Fibroblast of peridontal ligament (primary cell): ENCODE measurements around the gene KCNK16.

ENCODE experiments used
- DNase-seq: peaks from one replicate; pipeline ENCODE4 v3.0.0-alpha.2; 2010; ENCODE audit errors: extremely low read depth

The KCNK16 gene

DNA sequence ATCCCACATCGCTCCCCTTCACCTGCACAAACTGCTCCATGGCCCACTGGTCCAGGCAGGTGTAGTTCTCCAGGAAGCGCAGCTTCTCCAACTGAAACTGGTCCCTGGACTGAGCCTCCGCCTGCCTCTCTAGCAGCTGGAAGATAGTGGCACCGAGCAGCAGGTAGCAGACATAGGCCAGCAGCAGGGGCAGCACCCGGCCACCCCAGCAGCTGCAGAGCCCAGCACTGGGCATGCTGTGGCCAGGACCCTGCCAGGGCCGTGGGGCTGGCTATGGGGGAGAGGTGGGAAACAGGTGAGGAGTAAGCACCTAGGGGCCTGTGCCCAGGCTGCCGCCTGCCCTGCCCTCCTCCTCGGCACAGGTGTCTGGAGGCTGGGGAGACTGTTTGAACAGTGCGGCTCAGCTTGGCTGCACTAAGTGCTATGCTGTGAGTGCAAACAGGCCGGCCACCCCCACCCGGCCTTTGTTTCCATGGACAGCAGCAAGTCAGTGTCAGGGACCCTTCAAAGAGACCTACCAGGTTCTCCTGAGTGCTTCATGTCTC lies at the start of gene KCNK16:
TSS of gene KCNK16 (minus strand) at position 397 of the 545 bp plus-strand sequence. CDS start at position 235, 162 bp downstream.
- no peak for DNase-seq

DNA sequence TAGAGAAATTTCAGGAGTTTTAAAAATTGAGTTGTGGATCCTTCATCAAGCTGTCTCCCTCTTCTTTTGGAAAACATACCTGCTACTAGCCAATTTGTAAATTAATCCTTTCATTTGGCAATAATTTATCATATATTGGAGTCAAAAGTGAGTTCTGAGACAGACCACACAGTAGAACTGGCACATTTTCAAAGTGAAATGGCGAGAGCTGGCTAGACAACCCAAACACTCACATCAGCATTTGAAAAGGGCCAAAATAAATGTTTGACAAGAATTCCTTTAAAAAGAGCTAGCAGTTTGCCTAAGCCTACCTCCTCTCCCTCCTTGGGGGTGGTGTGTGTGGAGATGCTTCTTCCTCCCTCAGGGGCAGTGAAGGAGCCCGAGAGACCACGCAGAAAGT lies 47.9 kb upstream of the KCNK16 start:
- DNase-seq: no peak

DNA sequence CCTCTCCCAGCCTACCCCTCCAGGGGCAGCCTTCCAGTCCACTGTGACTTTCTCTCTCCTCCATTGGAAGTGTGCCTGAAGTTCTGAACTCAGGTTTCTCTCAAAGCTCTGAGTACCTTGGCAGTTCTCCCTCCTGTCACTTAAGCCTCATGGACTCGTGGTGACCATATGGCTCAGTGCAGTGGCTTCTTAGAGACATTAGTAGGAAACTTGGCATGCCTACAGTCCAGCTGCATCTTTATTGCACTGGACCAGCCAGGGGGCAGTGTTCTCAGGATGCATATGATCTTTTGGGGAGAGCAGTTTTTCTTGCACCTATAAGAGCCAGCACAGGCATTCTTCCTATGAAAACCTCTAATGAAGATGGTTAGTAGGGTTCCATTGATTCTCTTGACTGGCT lies 47.5 kb upstream of the KCNK16 start:
- DNase-seq: no peak

DNA sequence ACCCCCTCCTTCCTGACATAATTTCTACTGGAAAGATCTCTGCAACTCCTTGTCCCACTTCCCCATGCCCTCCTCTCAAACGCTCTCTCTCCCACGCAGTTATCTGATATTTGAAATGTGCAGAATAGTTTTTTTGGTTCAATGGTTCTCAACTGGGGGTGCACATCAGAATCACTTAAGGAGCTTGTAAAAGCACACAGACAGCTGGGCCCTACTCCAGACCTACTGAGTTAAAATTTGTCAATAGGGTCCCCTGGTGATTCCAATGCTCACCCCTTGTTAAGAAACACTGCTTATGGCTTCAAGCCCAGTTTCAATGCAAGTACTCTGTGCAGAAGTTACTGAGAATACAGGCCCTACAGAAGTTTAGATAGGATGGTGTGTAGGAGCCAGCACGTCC lies 45.2 kb upstream of the KCNK16 start:
- no peak for DNase-seq

DNA sequence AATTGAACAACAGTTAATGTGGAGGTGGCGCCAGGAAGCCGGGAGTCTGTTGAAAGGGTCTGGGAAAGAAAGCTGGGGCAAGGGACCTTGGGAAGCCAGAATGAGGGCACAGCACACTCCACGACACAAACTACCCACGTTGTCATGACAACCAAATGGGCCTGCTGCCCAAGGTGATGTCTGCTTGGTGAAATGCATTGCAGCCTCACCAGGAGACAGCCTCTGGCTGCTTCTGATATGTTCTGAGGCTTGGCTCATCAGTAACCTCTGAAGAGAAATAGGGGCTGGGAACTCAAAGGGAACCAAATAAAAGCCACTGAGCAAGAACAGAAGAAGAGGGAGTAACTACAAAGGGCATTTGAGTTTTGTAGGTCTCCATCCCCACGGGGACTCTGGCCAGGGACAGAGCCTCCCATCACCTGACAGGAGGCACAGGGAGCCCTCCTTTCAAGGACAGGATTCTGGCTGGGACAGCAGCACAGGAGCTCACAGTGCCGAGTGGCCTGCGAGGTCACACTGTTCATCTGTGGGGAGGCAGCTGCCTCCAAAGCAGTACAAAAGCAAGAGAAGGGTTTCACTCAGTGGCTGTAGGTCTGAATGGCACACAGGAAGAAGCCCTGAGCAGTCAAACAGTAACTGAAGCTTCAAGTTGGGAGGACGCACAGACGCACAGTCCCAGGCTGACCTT lies 44.6 kb upstream of the KCNK16 start:
- DNase-seq: no peak

DNA sequence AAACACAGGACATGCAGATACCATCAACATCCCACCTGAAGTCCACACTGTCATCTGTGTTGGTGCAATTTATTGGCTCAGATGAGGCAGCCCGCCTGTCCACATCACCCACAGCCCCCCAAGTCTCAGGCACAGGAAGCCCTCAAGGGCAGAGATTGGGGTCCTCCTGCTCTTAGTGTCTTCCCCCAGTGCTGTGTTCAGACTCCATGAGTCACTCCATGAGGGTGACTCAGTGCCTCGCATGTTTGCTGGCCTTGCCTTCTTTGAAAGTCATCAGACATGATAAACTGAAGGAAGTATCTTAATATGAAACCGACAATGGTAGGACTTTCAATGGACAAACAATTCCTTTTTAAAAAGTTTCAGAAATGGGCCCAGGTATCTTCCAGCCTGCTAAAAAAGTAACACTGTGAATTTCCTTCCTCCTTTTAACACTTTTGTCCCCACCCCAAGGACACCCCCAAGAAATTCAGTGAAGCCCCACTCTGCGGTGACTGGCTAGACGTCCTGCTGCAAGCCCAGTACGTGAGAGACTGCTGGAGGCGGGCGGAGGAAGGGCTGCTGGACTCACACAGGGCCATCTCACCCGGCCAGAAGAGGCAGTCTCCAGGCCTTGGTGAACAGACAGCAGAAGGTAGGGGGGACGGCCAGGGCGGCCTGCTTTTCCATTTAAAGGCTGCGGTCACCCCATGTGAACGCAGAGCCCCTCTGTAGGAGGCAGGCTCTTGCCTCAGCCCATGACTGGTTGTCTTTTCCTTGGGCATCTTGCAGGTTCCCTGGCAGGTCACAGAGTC lies 43.0 kb upstream of the KCNK16 start:
- DNase-seq: peak; percentile 53

DNA sequence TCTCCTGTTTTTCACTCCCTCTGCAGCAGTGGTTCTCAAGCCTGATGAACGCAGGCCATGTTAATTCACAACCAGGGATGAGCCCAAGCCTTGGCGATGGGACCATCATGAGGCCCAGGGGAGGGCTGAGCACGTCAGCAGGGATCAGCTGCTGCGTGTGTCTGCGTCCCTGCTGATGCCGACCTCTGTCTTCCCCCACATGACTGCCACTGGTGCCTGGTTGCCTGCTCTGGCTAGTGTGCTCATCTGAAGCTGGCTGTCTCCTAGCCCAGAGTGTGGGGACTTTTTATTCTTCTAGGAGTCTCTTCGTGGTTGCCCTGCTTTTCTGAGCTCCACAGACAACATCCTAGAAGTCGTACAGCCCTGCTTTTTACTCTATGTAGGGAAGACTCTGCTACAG lies 40.8 kb upstream of the KCNK16 start:
- no peak for DNase-seq

DNA sequence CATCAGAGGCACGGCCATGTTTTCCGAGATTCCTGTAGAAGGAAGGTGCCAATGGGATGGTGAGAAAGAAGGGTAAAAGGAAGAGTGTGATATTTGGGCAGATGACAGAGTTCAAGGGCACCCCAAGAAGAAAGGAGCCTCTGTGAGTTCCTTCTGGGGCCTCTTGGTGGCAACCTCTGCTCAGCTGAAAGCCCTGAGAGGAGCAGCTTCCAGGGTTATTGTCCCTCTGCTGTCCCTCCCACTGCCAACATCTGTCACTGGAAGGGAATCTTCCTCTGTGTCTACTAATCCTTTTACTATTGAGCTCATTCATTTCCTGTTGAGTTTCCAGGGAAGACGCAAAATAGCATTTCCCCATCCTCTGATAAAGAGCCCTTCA lies 40.0 kb upstream of the KCNK16 start:
- DNase-seq: peak; percentile 20

DNA sequence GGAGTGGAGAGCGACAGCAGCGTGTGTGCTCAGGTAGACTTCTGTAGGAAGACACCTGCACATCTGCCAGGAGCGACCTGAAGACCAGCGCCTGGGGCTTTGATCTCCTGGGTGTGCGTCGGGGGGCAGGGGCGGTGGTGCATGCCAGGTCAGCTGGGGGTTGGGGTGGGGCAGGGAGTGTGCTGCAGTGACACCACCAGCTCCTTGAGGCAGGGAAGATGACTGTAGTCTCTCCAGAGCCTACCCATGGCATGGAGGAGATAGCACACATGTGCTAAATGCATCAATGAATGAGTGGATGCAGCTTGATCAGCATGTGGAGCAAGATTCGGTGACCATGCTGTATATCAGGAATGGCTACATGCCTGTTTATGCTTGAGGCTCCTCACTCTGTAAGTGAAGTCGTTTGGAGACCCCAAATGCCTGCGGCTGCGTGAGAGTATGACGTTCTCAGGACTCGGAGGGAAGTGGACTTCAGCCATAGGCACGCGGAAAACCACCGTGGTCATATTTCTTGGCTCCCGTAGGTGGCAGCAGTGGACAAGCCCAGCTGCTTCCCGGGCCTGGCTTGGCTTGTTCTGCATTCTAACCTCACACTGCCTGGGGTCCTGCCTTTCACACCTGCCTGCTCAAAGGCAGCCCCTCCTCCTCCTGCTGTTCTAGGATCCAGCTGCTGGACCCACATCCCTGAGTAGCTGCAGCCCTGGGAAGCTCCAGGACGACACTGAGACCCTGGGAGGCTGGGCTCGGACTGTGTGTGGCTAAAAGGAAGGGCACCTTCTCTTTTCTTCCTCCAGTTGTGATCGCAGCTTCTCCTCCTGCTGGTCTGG lies 39.4 kb upstream of the KCNK16 start:
- peak; percentile 68 for DNase-seq

DNA sequence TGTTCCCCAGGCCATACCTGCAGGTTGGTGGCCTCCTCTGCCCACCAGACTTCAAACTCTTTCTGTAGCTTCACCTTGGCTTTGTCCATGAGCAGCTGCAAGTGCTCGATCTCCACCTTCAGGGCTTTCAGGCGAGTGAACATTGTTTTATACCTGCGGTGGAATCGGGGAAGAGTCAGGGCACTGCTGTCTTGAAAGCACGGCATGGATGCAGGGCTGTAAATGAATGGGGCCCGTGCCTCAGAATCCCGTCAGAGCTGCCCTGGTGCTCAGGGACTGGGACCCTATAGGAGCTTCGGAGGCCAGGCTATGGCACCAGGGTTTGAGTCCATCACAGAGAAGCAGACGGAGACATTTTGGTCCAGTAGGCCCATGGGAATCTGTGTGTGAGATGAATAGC lies 37.9 kb upstream of the KCNK16 start:
- no peak for DNase-seq

DNA sequence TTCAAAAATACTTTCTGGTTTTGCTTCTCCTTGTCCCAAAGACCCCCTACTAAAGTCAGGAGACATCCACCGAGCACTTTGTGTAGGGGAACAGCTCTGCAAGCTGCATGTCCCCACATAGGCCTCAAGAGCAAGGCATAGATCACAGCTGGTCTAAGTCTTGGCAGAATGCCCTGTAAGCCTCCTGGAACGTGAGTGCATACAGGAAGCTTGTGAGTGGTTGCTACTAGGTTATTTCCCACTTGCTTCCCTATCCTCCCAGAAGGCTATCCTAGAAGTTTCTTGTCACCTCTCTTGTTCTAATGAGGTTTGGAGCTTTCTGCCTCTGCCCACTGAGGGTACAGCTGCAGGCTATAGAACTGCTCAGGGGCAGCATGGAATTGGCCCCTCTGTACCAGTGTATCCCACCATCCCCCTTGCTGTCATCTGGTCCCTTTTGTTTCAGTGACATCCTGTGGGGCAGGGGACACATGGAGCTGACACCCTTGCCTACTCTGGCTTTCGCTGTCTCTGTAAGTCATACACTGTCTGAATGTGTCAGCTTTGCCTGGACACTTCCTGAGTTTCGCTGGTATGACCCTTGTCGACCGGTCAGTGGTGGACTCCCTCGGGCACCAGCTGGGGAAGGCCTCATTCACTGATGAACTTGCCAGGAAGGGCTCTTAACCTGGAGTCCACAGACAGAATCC lies 35.6 kb upstream of the KCNK16 start:
- peak; percentile 47 for DNase-seq

DNA sequence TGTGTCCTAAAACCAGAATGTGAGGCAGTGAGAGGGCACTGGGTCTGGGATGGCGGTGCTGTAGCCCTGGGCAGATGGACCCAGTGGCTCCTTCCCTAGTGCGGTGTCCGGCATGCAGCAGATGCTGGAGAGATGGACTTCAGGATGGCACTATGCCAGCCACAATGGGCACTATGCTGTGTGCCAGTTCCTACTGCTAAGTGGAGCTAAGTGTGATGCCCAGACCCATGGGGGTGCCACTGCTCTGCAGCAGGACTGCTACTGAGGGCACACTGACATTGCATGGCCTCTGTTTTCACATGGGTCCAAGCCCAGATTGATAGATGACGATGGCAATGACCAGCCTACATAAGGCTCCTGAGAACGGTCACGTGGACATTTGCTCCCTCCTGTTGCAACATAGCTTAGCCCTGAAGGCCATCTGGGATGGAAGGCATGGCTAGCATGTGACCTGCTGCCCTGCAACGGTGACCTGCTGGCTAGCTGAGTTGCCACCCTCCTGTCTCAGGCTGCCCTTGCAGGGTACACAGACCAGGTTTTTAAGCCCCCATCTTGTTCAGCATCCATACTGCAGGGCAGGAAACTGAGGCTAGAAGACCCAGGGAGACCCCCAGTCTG lies 31.3 kb upstream of the KCNK16 start:
- DNase-seq: no peak

DNA sequence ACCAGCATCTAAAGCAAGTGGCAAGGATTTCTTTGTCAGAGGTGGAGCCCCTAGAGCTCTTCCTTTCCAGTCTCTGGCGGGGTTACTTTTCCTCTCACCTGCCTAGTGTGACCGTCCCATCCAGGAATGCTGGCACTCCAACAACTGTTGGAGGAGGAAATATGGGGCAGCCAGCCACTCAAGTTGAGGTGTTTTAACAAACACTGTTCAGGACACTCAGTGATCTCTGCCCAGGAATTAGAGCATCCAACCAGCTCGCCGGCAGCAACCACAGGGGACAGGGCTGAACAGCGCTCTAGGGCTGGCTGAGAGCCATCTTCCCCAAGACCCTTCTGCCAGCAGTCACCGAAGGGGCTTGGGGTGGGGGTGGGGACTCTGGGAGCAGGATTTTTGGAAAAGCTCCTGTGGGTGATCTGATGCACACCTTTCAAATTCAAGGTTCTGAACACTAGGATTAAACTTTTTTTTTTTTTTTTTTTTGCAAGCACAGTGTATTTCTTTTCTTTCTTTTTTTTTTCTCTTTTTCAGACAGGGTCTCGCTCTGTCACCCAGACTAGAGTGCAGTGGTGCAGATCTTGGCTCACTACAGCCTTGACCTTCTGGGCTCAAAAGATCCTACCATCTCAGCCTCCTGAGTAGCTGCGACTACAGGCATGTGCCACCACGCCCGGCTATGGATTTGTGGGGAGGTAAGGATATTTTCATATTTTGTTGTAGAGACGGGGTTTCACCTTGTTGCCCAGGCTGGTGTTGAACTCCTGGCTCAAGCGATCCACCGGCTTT lies 28.4 kb upstream of the KCNK16 start:
- DNase-seq: no peak

DNA sequence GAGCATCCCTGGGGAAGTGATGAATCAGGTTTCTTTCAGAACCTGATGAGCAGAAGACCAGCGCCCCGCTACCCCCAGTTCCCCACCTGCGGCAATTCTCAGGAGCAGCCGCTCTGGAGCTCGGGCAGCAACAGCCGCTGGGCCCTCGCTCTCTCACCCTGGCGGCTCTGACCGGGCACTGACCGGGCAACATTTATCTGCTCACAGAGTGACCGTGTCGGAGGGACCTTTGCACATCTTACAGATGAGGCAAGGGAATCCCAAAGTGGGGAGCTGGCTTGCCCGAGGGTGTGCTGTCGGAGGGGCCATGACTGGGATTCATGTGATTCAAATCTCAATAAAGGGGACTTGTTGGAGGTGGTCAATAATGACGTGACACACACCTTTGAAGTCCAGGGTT lies 26.2 kb upstream of the KCNK16 start:
- DNase-seq: no peak

DNA sequence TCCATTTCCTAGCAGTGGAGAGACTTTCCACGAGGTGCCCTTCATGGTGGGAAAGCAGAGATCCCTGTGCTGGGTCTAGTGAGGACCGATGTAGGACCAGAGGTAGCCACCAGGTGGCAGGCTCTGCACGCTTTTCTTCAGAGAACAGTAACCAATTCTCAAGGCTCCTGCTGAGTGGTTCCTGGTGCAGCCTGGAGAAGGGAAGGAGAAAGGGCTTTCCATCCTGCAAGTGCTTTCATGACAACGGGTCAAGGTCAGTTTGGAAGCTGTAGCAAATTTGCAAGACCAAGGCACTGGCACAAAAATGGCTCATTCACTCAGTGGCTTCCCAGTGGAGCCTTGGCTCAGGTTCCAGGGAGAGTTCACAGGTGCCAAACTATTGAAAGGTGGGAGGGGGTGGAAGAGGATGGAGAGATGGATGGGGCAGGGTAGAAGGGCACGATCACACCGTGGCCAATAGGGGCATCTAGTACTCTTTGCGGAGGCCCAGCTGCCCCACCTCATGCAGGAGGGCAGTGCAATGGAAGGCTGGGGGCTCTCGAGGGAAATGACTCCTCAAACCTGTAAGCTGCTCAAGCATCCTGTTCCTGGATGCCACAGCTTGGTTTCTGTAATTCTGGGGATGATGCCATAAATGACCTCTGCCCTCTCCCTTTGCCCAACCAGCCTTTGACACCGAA lies 25.5 kb upstream of the KCNK16 start:
- DNase-seq: peak; percentile 70

DNA sequence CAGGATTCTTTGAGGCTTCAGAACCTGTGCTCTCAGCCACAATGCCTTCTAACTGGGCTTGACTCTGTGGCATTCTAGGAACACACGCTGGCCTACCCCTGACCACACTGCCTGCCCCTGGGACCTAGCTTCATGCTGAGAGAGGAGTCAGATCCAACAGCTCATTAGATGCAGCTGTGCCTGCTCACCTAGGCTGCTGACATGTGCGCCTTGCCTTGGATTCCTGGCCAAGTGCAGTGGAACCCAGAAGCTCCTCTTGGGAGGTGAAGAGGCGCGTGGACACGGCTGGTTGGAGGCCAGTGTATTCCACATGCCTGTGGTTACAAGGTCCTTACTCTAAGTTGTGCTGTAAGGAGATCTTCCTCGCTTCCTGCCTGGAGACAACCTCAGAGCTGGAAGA lies 24.7 kb upstream of the KCNK16 start:
- no peak for DNase-seq

DNA sequence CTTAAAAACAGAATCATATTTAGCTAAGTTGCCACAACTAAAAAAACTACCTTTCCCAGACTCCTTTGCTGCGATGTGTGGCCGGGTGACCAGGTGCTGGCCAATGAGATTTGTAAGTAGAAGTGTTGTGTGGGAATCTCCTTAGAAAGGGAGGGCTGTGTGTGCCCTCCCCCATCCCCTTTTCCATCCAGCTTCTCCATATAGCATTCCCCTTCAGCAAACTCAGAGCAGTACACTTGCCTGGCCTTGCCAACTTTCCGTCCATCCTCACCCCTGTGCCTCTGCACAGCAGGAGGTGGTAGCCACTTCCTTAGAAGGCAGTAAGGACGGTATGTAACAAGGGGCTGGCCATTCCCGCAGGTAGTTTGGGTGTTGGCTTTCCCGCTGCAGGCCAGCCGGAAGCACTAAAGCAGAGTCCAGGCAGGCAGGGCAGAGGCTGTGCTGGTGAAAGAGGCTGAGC lies 22.3 kb upstream of the KCNK16 start:
- no peak for DNase-seq

DNA sequence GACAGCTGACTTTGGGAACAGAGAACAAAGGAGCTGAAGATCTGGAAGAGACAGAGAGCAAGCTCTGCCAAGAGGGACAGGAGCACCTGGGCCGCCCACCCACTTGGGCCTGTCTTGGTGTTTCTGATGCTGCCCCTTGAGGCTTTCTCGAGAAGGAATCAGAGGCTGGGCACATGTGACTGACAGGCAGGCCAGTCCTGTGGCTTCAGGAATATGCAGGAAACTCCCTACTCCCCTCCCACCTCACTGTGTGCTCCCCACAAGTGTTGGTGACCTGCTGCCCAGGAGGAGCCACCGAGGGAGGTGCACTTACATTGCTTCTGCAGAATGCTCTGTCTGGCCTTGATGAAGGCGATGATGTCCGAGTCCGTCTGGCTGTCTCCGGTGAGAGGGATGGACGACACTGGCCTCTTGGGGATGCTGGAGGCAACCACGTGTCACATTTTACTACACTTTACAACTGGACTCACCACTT lies 20.9 kb upstream of the KCNK16 start:
- DNase-seq: no peak

DNA sequence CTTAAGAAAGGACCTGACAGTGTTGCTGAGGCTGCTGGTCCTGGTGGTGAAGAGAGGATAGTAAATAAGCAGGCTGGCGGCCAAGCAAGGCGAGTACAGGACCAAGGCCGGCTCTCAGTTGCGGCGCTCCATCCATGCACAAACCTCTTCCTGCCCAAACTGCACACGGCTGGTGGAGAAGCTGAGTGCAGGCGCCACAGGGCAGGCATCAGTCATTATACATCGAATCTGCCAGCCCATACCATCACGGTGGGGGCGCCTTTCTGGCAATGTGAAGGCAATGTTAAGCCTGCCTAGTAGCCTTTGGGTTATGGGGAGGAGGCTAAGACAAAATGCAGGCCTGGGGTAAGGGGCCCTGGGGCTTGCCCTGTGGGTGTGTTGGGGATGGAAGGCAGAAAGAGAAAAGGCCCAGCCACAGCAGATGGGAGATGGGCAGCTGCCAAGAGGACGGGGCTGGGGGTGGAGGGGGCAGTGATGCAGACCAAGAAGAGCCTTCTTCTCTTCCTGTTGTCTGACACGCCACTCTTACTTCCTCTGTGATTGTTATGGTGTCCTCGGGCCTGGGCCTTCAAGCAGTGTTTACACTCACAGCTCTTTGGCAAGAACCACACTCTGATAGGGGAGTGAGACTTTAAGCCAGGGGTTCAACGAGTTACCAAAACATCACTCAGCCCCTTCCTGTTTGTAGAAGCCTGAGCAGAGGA lies 20.3 kb upstream of the KCNK16 start:
- no peak for DNase-seq
